WERI-Rb-1 (cell line): ENCODE results near the gene SRSF10.
"Not testable (repeated sequence)": the region's sequence is repeated elsewhere in the genome, so short reads cannot be mapped to it uniquely, and the experiment has no call there.

ENCODE experiments used
- DNase-seq: peaks from one replicate; pipeline ENCODE4 v3.0.0-alpha.2; 2020
- H3K27ac ChIP-seq: fragments of 250-450 bp; sonication (Bioruptor Pico); 2 replicates; pipeline ENCODE4 v1.5.1; 2020; ENCODE audit warnings: mild to moderate bottlenecking, moderate library complexity
- H3K27me3 ChIP-seq: fragments of 250-450 bp; sonication (Bioruptor Pico); 2 replicates; pipeline ENCODE4 v1.5.1; 2021; ENCODE audit warnings: mild to moderate bottlenecking, low read depth, moderate library complexity; ENCODE audit not compliant: insufficient read depth, severe bottlenecking
- H3K36me3 ChIP-seq: fragments of 250-450 bp; sonication (Bioruptor Pico); 2 replicates; pipeline ENCODE4 v1.5.1; 2020; ENCODE audit warnings: mild to moderate bottlenecking, moderate library complexity
- H3K4me3 ChIP-seq: 2 replicates; pipeline ENCODE4 v1.5.1; 2011; ENCODE audit warnings: low read depth, mild to moderate bottlenecking, control low read depth, low read length
- H3K9me3 ChIP-seq: fragments of 250-450 bp; sonication (Bioruptor Pico); 2 replicates; pipeline ENCODE4 v1.5.1; 2021; ENCODE audit warnings: mild to moderate bottlenecking, moderate library complexity; ENCODE audit not compliant: severe bottlenecking
- CTCF ChIP-seq: IDR thresholded peaks from 2 replicates; pipeline ENCODE4 v1.5.1; 2011; ENCODE audit warnings: low read depth, mild to moderate bottlenecking, control low read depth, inconsistent platforms, low read length

The SRSF10 gene

GRCh38 chr1:23997812-23998211, 17.7 kb upstream of the SRSF10 start:
- Histone ChIP-seq H3K9me3 (no peaks in the 10 kb centered on the region), H3K36me3 (no peaks in the 10 kb centered on the region), H3K4me3 (no peak overlapping the region), H3K27me3 (no peaks in the 10 kb centered on the region), H3K27ac (no peak overlapping the region)
- no peak for TF ChIP-seq CTCF
- no peak for DNase-seq

GRCh38 chr1:23996700-23997229, 16.6 kb upstream of the SRSF10 start:
- no peak for TF ChIP-seq CTCF
- Histone ChIP-seq H3K9me3 (no peaks in the 10 kb centered on the region), H3K27me3 (no peaks in the 10 kb centered on the region), H3K4me3 (no peak overlapping the region), H3K27ac (no peak overlapping the region), H3K36me3 (no peaks in the 10 kb centered on the region)
- DNase-seq: no peak

GRCh38 chr1:23995431-23995837, 15.3 kb upstream of the SRSF10 start:
- no peak overlapping the region for H3K27ac ChIP-seq
- no peak for DNase-seq
- no peaks in the 10 kb centered on the region for H3K36me3 ChIP-seq
- H3K9me3 ChIP-seq: no peaks in the 10 kb centered on the region
- TF ChIP-seq CTCF: no peak
- H3K4me3 ChIP-seq: no peak overlapping the region
- H3K27me3 ChIP-seq: no peaks in the 10 kb centered on the region

- not testable (repeated sequence) for H3K4me3 ChIP-seq, DNase-seq, H3K36me3 ChIP-seq, H3K27me3 ChIP-seq, H3K9me3 ChIP-seq
- peak overlapping the region; percentile 57; the same call in 1 of the 2 replicates for H3K27ac ChIP-seq
Observed at GRCh38 chr1:23992011-23992410, 11.9 kb upstream of the SRSF10 start.

- Histone ChIP-seq H3K36me3 (no peaks in the 10 kb centered on the region), H3K9me3 (no peaks in the 10 kb centered on the region), H3K27ac (no peak overlapping the region), H3K4me3 (no peak overlapping the region), H3K27me3 (no peaks in the 10 kb centered on the region)
- no peak for TF ChIP-seq CTCF
- no peak for DNase-seq
Observed at GRCh38 chr1:23989263-23989662, 9.1 kb upstream of the SRSF10 start.

GRCh38 chr1:23987038-23987437, 6.9 kb upstream of the SRSF10 start:
- DNase-seq, H3K4me3 ChIP-seq, H3K27me3 ChIP-seq, H3K36me3 ChIP-seq, H3K9me3 ChIP-seq, H3K27ac ChIP-seq: not testable (repeated sequence)

GRCh38 chr1:23984417-23985186, 4.5 kb upstream of the SRSF10 start:
- peaks cover 6% of the 10 kb centered on the region for H3K36me3 ChIP-seq
- DNase-seq: no peak
- no peak overlapping the region for H3K27ac ChIP-seq

More at GRCh38 chr1:23984417-23985186, 4.5 kb upstream of the SRSF10 start:
- Histone ChIP-seq H3K4me3 (no peak overlapping the region), H3K9me3 (no peaks in the 10 kb centered on the region), H3K27me3 (no peaks in the 10 kb centered on the region)
- TF ChIP-seq CTCF: no peak
